DMS153 (cell line): ENCODE data around the gene TMEM256.

Experiments
- DNase-seq: peaks from one replicate; lab custom pipeline; 2025; lab: John Stamatoyannopoulos, UW

TMEM256 gene

DNA sequence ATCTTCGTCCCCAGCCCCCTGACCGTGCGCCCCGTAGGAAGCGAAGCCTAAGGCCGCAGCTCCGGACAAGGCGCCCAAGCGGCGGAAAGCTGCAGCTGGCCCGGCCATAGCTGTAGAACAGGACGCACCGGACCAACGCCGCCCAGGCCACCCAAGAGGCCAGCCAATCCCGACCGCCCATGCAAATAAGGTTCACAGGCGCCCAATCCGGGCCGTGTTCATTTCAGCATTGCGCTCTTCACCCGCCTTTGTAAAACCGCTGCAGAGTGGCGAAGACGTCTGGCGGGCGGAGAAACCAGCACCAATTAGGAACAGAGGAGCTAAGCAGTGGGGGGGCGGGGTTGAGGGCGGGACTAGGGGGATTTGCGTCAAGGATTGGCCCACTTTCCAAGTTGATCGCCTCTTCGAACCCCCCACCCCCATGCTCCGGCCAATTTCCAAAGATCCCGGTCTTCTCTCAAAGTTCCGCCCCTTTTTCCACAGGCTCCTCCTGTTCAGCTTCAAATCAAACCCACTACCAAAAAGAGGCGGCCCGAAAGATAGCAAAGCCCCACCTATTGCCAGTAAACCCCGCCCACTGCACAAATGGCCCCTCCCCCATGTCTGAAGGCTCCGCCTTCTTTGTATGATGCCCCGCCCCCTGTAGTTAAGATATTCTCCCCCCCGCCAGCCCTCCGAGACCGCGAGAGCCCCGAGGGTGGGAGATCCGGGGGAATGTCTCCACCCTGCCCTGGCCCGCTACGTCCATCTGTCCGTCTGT, at the start of gene TMEM256:
TSS of gene TMEM256 (minus strand) at position 121 of the 760 bp plus-strand sequence. CDS start at position 108, 13 bp downstream.
- peak; percentile 95 for DNase-seq

DNA sequence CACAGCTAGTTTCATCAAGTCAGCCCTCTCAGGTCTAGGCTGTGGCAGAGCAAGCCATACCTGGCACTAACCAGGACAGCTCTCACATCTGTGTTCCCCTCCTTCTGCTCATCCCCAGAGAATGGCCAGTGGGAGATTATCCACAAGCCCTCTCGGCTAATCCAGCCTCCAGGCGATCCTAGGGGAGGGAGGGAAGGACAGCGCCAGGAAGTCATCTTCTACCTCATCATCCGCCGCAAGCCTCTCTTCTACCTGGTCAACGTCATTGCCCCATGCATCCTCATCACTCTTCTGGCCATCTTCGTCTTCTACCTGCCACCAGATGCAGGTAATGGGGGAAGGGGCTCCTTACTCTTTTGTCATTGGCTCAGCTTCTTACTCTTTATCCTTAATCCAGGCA, 44.6 kb upstream of the TMEM256 start:
- DNase-seq: no peak

DNA sequence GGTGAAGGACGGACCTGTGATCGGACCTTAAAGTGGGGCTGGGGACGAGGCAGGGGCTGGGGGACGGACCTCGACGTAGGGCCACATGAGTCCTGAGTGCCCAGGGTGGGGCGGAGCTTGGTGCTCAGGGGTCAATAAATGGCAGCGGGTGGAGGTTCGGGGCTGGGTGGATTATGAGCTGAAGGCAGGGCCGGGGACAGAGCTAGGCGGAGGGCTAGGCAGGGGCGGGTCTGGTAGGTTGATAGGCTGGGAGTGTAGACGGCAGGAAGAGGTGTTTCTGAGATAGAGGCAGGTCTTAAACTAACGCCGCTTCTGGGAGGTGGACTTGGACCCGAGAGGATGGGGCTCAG, 41.7 kb upstream of the TMEM256 start:
- no peak for DNase-seq

DNA sequence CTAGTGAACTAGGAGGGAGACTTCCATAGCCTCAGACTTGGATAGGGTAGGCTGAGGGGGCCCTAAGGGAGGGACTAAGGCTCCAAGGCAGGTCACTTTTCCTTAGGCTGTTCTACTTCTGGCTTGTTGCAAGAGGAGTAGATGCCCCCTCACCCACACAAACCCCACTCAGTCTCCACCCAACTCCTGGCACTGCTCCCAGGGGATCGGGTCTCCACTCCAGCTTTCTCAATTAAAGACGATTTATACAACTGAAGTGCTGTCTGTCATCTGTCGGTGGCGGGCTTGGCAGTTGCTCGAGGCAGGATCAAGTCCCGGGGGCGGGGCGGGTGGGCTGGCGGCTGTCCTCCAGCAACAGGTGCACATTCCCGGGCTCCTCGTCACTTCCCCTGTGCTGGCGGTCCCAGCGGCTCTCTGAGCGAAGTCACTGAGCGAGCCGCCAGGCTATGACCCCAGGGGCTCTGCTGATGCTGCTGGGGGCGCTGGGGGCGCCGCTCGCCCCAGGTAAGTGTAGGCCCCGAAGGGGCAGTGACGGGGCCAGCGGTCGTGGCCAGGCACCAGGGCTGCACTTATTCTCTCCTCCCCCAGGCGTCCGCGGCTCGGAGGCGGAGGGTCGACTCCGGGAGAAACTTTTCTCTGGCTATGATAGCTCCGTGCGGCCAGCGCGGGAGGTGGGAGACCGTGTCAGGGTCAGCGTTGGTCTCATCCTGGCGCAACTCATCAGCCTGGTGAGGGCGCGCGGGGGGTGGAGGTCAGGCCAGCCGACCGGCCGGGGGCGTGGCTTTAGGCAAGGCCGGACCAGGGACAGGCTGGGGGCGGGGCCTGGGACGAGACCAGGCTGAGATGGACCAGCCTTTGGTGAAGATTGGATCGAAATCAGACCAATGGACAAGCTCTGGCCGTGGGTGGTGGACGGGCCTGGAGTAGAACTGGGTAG, 41.1 kb upstream of the TMEM256 start, which contains the start of gene CHRNB1:
TSS of gene CHRNB1 (plus strand) at position 380 of the 937 bp plus-strand sequence. CDS start at position 447, 67 bp downstream.
- no peak for DNase-seq

DNA sequence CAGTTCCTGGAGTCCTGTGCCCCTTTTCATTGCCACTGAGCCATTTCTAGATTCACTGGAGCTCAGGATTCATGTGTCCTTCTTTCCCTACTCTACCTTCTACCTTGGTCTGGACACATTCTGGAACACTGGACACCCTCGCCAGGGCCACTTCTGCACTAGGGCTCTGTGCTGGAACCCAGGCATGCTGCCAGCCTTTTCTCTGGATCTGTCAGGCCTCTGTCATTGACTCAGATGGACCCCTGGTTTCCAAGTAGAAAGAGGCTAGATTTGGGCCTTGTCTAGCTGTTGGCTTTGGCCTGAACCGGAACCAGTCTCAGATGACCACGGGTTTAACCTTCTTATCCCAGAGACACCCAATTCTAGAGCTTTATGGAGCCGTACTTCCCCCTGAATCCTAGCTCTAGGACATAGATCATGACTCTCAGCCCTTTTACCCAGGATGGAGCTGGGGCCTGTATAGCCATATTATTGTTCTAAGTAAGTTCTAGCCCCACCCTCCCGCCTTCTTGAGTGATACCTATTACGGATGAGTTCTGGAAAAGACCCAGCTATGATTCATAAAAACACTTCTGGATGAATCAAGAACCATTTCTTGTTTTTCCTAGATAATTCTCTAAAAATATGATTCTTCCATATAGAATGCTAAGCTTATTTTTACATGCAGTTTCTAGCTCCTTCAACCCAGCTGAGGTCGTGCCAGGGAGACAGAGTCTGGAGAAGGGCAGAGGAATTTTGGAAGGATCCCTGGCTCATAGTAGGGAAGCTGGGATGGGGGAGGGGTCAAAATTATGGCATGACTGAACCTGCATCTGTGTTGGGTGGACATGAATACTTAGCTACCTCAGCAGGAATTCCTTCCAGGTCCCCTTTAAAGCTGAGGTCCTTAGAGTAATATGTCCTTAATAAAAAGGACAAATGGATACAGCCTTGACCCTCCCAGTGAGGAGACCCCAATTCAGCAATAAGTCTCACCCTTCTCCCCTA, 39.9 kb upstream of the TMEM256 start:
- DNase-seq: no peak

DNA sequence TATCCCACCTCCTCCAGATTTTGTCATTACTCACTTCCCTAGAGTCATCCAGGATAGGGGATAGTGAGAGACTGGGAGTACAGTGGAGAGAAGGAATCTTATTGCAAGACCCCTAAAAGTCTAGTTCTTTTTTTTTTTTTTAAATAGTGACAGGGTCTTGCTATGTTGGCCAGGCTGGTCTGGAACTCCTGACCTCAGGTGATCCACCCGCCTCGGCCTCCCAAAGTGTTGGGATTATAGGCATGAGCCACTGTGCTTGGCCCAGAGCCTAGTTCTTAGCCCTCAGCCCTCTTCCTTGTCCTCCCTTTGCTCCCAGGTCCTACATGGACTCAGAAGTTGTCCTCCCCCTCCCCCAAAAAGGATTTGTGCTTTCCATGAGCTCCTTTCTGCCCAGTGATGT, 38.2 kb upstream of the TMEM256 start:
- no peak for DNase-seq

DNA sequence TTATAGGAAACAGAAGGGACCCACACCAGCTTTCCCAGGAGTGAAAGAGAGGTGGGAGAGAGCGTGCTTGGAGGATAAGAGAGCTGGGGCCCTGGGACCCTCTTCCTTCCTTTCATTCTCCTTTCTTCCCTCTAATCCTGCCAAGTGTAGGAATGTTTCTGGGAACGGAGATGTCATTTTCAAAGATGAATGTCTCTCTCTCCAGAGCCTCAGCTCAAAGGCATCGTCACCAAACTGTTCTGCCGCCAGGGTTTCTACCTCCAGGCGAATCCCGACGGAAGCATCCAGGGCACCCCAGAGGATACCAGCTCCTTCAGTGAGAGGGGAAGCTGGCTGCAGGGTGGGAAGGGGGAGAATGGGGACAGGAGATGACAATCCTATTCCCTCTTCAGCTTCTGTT, 37.4 kb upstream of the TMEM256 start:
- DNase-seq: no peak

DNA sequence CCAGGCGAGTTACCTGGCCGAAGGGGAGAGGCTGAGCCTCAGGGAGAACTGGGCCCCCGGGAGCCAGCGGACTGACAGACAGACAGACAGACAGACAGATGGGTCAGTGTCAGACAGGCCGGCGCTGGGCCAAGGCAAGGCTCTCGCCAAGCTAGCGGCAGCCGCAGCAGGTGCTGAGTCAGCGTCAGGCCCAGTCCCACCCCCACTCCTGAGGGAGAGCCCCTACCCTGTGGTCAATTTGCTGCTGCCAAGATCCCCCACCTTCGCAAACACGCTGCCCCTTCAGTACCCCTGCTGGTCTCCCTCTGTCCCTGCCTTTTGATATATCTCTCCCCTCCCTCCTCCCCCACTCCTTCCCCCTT, 36.9 kb upstream of the TMEM256 start:
- no peak for DNase-seq

DNA sequence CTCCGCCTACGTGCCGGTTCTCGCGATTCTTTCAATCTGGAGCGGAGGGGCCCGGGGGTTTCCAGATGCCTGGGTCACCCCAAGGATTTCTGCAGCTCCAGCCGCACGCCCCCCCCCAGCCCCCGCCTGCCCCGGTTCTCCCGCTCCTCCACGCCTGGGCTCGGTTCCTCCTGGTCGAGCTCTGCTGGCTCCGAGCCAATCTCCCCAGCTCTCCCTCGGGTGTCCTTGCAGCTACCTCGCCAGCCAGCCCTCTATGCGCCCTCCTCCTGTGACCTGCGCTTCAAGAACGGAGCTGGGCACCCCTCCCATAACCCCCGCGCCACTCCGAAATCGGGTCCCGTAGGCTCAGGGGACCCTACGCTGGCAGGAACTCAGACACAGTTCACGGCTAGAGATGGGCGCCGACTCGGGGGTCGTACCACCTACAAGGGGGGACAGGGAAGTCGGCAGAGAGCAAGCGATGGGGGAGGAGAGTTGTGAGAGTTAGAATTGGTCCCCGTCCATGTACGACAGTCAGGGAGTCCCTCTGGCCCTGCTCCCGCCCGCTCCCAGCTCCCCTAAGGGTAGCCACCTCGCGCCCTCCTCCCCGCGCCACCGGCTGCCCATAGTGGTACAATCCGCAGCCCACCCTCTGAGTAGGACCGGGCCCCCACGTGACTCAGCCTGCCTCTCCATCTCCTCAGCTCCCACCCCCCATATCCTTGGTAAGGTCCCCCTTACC, 36.4 kb upstream of the TMEM256 start:
- no peak for DNase-seq

DNA sequence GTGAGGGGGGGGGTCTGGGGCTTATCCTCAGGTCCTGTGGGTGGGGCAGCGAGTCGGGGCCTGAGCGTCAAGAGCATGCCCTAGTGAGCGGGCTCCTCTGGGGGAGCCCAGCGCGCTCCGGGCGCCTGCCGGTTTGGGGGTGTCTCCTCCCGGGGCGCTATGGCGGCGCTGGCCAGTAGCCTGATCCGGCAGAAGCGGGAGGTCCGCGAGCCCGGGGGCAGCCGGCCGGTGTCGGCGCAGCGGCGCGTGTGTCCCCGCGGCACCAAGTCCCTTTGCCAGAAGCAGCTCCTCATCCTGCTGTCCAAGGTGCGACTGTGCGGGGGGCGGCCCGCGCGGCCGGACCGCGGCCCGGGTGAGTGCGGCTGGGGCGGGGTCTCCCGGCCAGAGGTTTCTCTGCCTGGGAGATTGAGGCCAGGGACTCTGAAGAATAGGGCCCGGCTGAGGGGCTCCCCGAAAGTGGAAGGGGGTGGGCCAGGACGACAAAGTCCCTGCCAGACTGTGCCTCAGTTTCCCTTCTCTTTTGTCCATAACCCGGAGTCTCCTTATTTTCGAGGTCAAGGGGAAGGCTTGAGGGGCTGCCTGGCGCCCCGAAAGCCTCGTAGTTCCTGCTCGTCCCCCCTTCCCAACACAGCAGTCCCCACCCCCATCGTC, 35.7 kb upstream of the TMEM256 start, which contains the start of gene FGF11:
TSS of gene FGF11 (plus strand) at position 51 of the 651 bp plus-strand sequence. CDS start at position 160, 109 bp downstream.
- no peak for DNase-seq

DNA sequence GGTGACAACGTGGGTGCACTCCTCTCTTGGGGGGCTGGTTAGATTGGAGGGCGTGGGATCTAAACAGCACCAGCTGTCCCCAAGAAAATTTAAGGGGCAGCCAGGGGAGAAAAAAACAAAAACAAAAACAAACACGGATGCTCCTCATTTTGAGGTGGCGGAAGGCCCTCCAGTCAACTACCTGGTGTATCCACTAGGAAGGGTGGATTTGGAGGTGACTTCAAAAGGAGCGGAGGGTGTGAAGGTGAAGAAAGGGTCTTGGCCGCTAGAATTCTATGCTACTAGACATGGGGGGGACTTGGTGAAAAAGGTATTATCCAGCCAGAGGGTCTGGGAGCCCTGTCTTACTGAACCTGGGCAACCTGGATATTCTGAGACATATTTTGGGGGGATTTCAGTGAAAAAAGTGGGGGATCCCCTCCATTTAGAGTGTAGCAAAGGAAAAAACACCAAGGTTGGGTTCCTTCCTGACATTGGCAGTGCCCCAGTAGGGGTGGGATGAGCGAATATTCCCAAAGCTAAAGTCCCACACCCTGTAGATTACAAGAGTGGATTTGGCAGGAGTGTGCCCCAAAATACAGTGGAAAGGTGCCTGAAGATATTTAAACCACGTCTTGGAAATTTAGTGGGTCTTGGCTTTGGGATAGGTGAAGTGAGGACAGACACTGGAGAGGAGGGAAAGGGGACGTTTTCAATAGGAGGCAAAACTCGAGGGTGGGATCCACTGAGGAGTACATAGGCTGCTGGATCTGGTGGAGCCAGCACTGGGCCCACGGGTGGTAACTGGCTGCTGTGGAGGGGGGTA, 35.0 kb upstream of the TMEM256 start:
- no peak for DNase-seq

DNA sequence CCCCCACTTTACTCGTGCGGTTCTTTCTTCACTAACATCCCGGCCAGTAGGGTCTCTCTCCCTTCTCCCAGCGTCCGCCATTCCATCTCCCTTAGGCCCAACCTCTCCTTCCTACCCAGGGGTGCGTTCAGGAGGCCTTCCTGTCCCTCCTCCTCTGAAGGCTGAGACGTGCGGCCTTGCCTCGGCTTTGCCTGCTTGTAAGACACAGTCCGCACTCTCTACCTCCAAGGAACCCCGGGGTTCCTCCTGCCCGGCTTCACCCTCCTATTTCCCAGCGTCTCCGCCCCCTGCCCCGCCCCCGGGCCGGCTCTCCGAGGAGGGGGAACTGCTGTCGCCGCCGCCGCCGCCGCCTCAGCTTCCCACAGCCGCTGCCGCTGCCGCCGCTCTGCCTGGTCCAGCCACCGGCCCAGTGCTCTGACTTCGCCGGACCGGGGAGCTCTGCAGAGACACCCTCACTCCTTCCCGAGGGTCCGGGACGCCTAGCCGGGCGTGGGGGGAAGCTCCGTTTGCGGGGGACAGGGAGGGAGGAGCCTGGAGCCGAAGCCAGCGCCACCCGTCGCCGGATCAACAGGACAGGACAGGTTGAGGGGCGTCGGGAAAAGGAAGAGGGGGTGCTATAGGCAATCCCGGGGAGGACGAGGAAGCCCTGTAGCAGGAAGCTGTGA, 34.2 kb upstream of the TMEM256 start:
- no peak for DNase-seq

DNA sequence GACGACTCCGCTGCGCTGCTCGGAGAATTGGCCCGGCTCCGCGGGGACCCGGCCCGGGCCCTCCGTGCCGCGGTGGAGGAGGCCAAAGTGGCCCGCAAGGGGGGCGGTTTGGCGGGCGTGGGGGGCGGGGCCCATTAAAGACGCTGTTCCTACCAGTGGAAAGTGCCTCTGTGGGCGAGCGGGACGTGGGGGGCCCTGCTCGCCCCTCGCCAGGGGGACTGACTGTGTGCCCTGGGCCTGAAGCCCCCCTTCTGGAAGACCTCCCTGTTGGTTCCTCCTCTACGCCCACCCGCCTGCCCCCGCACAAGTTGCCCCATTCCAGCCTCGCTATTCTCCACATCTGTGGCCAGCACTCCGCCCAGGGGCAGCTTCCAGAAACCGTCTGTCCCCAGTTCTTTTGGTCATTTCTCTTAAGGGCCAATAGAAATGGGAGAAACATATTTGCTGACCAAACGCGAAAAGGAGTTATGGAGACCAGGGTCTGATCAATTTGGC, 33.5 kb upstream of the TMEM256 start:
- no peak for DNase-seq

DNA sequence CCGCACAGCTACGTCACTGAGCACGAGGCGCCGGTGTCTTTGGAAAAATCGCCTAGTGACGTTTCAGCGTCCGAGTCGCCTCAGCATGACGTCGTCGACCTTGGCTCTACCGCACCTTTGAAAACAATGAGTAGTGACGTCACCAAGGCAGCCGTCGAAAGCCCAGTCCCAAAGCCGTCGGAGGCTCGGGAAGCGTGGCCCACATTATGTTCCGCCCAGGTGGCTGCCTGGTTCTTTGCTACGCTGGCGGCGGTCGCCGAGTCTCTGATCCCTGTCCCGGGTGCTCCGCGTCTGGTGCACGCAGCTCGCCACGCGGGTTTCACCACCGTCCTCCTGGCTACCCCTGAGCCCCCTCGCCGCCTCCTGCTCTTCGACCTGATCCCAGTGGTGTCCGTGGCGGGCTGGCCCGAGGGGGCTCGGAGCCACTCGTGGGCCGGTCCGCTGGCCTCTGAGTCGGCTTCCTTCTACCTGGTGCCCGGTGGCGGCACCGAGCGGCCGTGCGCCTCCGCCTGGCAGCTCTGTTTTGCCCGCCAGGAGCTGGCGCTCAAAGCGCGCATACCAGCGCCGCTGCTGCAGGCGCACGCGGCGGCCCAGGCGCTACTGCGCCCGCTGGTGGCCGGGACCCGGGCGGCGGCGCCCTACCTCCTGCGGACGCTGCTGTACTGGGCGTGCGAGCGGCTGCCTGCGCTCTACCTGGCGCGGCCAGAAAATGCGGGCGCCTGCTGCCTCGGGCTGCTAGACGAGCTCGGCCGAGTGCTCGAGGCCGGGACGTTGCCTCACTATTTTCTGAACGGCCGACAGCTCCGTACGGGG, 32.9 kb upstream of the TMEM256 start:
- peak; percentile 73 for DNase-seq

DNA sequence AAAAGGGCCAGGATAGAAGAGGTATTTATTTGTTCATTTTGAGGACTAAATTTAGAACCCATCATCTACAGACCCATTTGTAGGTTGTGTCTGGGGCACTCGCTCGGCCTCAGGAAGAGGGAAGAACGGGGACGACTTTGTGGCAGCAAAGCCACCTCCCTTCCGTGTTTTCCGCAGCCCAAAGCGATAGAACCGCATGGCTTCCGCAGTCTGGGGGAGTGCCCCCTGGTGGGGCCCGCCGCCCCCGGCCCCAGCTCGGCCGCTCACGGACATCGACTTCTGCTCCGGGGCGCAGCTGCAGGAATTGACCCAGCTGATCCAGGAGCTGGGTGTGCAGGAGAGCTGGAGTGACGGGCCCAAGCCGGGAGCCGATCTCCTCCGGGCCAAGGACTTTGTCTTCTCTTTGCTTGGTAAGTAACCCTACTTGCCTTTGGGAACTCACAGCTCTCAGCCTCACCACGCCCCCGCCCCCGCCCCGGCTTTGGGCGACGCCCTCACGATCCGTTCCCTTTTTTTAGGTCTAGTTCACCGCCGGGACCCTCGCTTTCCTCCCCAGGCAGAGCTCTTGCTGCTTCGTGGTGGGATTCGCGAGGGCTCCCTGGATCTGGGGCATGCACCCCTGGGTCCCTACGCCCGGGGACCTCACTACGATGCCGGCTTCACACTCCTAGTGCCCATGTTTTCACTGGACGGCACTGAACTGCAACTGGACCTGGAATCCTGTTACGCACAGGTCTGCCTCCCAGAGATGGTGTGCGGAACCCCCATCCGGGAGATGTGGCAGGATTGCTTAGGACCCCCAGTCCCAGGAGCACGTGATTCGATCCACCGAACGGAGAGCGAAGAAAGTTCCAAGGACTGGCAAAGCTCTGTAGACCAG, 32.0 kb upstream of the TMEM256 start:
- DNase-seq: no peak

DNA sequence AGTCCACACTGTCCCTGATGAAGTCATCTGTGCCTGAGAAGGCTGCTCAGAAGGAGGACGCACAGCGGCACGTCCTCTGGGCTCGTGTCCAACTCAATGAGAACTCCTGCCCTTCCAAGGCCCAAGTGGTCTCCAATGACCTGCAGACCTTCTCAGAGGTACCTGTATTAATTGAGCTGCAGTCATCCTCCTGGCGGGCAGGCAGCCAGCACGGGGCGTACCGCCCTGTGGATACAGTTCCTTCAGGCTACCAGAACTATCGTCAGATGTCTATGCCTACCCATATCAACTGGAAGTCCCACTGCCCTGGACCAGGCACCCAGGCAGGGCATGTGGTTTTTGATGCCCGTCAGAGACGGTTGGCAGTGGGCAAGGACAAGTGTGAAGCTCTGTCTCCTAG, 28.4 kb upstream of the TMEM256 start:
- no peak for DNase-seq

DNA sequence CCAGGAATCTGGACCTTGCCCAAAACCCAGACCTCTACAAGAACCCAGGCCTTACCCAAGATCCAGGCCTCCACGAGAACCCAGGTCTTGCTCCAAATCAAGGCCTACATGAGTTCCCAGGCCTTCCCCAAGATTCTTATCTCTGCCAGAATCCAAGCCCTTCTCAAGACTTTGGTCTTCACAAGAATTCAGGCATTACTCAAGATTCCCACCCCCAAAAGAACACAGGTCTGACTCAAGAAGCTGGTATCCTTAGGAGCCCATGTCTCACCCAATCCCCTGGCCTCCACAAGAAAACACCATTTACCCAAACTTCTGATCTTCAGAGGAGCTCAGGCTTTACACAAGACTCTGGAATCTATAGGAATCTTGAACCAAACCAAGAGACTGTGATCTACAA, 27.3 kb upstream of the TMEM256 start:
- DNase-seq: no peak
